Measurements from ENCODE around the gene DUSP12. TPM values are rescaled to one million over a fixed set of nuclear protein-coding genes. Genes with fewer than 3 reads are reported as not detected.

The DUSP12 gene
- polyA plus RNA-seq, 1 of the 3 experiments (the other 2 are of a cell fraction) = 41.7 TPM

DNA sequence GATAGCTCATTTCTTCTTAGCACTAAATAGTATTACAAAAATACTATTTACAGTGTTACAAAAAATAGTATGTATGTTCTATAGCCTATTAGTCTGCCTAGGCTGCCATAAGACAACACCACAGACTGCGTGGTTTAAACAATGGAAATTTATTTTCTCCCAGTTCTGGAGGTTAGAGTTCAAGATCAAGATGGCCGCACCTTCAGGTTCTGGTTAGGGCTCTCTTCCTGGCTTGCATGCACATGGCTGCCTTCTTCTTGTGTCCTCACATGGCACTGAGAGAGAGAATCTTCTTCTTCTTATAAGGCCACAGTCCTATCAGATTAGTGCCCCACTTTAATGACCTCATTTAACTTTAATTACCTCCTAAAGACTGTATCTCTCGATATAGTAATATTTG lies 20.7 kb downstream of the DUSP12 start:
- Histone ChIP-seq H4K20me1 (ENCODE audit: insufficient read depth) (no peaks in the 10 kb centered on the region), H3F3A (replicated peaks; ENCODE audit: insufficient read depth) (peaks cover 7% of the 10 kb centered on the region), H3K4me2 (no peak overlapping the region), H3K27ac (ENCODE audit: low read depth in 2 of 2, low read length in 1 of 2) (no peak overlapping the region), H2AFZ (ENCODE audit: low read depth) (no peak overlapping the region), H3K27me3 (ENCODE audit: insufficient read depth) (no peaks in the 10 kb centered on the region), H3K4me1 (ENCODE audit: control insufficient read depth in 1 of 2, insufficient read depth in 2 of 2, low read depth in 1 of 2, low read length in 1 of 2) (peaks cover 4 to 5% of the 10 kb centered on the region in 2 experiments; a peak in 3 of 4 replicates), H3K9ac (no peak overlapping the region), H3K9me2 (no peaks in the 10 kb centered on the region), H3K79me2 (ENCODE audit: insufficient read depth) (peaks cover 86% of the 10 kb centered on the region), H3K9me3 (no peaks in the 10 kb centered on the region), H3K4me3 (ENCODE audit: low read depth in 2 of 2, low read length in 1 of 2) (no peak overlapping the region), H3K36me3 (replicated peaks in 1 of 2; ENCODE audit: control insufficient read depth in 1 of 2, insufficient read depth in 2 of 2, low read length in 1 of 2) (no peaks in the 10 kb centered on the region)
- DNase-seq = no peak
- no peak for TF ChIP-seq RAD21 (IDR thresholded peaks at IDR 0.05; ENCODE audit: low read length)
- TF ChIP-seq, protein P1, sequence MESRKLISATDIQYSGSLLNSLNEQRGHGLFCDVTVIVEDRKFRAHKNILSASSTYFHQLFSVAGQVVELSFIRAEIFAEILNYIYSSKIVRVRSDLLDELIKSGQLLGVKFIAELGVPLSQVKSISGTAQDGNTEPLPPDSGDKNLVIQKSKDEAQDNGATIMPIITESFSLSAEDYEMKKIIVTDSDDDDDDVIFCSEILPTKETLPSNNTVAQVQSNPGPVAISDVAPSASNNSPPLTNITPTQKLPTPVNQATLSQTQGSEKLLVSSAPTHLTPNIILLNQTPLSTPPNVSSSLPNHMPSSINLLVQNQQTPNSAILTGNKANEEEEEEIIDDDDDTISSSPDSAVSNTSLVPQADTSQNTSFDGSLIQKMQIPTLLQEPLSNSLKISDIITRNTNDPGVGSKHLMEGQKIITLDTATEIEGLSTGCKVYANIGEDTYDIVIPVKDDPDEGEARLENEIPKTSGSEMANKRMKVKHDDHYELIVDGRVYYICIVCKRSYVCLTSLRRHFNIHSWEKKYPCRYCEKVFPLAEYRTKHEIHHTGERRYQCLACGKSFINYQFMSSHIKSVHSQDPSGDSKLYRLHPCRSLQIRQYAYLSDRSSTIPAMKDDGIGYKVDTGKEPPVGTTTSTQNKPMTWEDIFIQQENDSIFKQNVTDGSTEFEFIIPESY (IDR thresholded peaks at IDR 0.05; ENCODE audit: borderline replicate concordance, low read depth) = no peak
- TF ChIP-seq, protein P2, sequence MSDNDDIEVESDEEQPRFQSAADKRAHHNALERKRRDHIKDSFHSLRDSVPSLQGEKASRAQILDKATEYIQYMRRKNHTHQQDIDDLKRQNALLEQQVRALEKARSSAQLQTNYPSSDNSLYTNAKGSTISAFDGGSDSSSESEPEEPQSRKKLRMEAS (IDR thresholded peaks at IDR 0.05; ENCODE audit: low read depth) = no peak
- TF ChIP-seq, protein P3, sequence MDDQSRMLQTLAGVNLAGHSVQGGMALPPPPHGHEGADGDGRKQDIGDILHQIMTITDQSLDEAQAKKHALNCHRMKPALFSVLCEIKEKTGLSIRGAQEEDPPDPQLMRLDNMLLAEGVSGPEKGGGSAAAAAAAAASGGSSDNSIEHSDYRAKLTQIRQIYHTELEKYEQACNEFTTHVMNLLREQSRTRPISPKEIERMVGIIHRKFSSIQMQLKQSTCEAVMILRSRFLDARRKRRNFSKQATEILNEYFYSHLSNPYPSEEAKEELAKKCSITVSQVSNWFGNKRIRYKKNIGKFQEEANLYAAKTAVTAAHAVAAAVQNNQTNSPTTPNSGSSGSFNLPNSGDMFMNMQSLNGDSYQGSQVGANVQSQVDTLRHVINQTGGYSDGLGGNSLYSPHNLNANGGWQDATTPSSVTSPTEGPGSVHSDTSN (IDR thresholded peaks at IDR 0.05) = no peak
- no peak for TF ChIP-seq NFIC (IDR thresholded peaks at IDR 0.05; ENCODE audit: borderline replicate concordance)
- TF ChIP-seq TCF12 (IDR thresholded peaks at IDR 0.05) = no peak
- TF ChIP-seq, protein P4, sequence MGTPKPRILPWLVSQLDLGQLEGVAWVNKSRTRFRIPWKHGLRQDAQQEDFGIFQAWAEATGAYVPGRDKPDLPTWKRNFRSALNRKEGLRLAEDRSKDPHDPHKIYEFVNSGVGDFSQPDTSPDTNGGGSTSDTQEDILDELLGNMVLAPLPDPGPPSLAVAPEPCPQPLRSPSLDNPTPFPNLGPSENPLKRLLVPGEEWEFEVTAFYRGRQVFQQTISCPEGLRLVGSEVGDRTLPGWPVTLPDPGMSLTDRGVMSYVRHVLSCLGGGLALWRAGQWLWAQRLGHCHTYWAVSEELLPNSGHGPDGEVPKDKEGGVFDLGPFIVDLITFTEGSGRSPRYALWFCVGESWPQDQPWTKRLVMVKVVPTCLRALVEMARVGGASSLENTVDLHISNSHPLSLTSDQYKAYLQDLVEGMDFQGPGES (IDR thresholded peaks at IDR 0.05; ENCODE audit: low read depth, low read length) = no peak
- TF ChIP-seq YY1 (IDR thresholded peaks at IDR 0.05; ENCODE audit: low read depth) = no peak
- TF ChIP-seq, protein P5, sequence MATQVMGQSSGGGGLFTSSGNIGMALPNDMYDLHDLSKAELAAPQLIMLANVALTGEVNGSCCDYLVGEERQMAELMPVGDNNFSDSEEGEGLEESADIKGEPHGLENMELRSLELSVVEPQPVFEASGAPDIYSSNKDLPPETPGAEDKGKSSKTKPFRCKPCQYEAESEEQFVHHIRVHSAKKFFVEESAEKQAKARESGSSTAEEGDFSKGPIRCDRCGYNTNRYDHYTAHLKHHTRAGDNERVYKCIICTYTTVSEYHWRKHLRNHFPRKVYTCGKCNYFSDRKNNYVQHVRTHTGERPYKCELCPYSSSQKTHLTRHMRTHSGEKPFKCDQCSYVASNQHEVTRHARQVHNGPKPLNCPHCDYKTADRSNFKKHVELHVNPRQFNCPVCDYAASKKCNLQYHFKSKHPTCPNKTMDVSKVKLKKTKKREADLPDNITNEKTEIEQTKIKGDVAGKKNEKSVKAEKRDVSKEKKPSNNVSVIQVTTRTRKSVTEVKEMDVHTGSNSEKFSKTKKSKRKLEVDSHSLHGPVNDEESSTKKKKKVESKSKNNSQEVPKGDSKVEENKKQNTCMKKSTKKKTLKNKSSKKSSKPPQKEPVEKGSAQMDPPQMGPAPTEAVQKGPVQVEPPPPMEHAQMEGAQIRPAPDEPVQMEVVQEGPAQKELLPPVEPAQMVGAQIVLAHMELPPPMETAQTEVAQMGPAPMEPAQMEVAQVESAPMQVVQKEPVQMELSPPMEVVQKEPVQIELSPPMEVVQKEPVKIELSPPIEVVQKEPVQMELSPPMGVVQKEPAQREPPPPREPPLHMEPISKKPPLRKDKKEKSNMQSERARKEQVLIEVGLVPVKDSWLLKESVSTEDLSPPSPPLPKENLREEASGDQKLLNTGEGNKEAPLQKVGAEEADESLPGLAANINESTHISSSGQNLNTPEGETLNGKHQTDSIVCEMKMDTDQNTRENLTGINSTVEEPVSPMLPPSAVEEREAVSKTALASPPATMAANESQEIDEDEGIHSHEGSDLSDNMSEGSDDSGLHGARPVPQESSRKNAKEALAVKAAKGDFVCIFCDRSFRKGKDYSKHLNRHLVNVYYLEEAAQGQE (IDR thresholded peaks at IDR 0.05; ENCODE audit: low read depth, low read length) = no peak
- no peak for TF ChIP-seq GABPA (IDR thresholded peaks at IDR 0.05; ENCODE audit: low read depth)
- 90% methylated on average over 3 of the region's 3 CpGs for WGBS (ENCODE audit: low lambda C conversion rate)
- ChIA-PET CTCF (interaction anchor here (0.6 kb wide), 1 partner anchor 1084 kb away, joined by 4 read pairs; no protein-coding TSS in a partner anchor), POLR2A (no interaction called here)

Measured in SK-N-SH (cell line).